H9 (cell line): ENCODE results near the gene CACNG5. TPM values are rescaled to one million over a fixed set of nuclear protein-coding genes. Genes with fewer than 3 reads are reported as not detected.

Source experiments
- DNase-seq: peaks from one replicate; pipeline ENCODE4 v3.0.0-alpha.2; 2017
- H2AFZ ChIP-seq: one replicate; pipeline ENCODE4 v1.6.1; 2013; ENCODE audit warnings: mild to moderate bottlenecking, low read length, control low read depth, moderate library complexity
- H2AK5ac ChIP-seq: 2 replicates; pipeline ENCODE4 v1.6.1; 2013; ENCODE audit warnings: low read length, control low read depth, mixed read lengths; ENCODE audit not compliant: insufficient read length
- H2BK120ac ChIP-seq: one replicate; pipeline ENCODE4 v1.6.1; 2013; ENCODE audit warnings: low read depth, mild to moderate bottlenecking, low read length, control low read depth, inconsistent platforms; ENCODE audit not compliant: poor library complexity, severe bottlenecking
- H2BK12ac ChIP-seq: 2 replicates; pipeline ENCODE4 v1.6.1; 2013; ENCODE audit warnings: low read length, control low read depth, mixed read lengths, low read depth; ENCODE audit not compliant: insufficient read length
- H2BK15ac ChIP-seq: 2 replicates; pipeline ENCODE4 v1.6.1; 2013; ENCODE audit warnings: low read depth, low read length, control low read depth
- H2BK20ac ChIP-seq: one replicate; pipeline ENCODE4 v1.6.1; 2013; ENCODE audit warnings: low read depth, mild to moderate bottlenecking, low read length, control low read depth, inconsistent platforms; ENCODE audit not compliant: poor library complexity, severe bottlenecking
- H2BK5ac ChIP-seq: 2 replicates; pipeline ENCODE4 v1.6.1; 2013; ENCODE audit warnings: low read length, control low read depth, mixed read lengths; ENCODE audit not compliant: insufficient read length
- H3K14ac ChIP-seq: 2 replicates; pipeline ENCODE4 v1.6.1; 2013; ENCODE audit warnings: low read length, control low read depth; ENCODE audit not compliant: insufficient read depth
- H3K18ac ChIP-seq: 2 replicates; pipeline ENCODE4 v1.6.1; 2013; ENCODE audit warnings: low read depth, mild to moderate bottlenecking, mixed read lengths, low read length, control low read depth; ENCODE audit not compliant: insufficient read length
- H3K23ac ChIP-seq: 2 replicates; pipeline ENCODE4 v1.6.1; 2013; ENCODE audit warnings: low read length, control low read depth, mixed read lengths, low read depth; ENCODE audit not compliant: insufficient read length
- H3K23me2 ChIP-seq: 2 replicates; pipeline ENCODE4 v1.6.1; 2013; ENCODE audit warnings: low read depth, mild to moderate bottlenecking, mixed read lengths, low read length, control low read depth; ENCODE audit not compliant: insufficient read length, poor library complexity, severe bottlenecking
- H3K27ac ChIP-seq: 2 replicates; pipeline ENCODE4 v1.5.1; 2013; ENCODE audit warnings: low read length, control low read depth, mixed read lengths, low read depth; ENCODE audit not compliant: insufficient read length
- H3K27me3 ChIP-seq: 2 replicates; pipeline ENCODE4 v1.6.1; 2013; ENCODE audit warnings: low read length, control low read depth, inconsistent platforms; ENCODE audit not compliant: insufficient read depth
- H3K4ac ChIP-seq: 2 replicates; pipeline ENCODE4 v1.6.1; 2013; ENCODE audit warnings: low read depth, mild to moderate bottlenecking, control low read depth, inconsistent platforms, low read length, moderate library complexity
- H3K4me1 ChIP-seq: 2 replicates; pipeline ENCODE4 v1.6.1; 2013; ENCODE audit warnings: low read length, control low read depth, inconsistent platforms; ENCODE audit not compliant: insufficient read depth
- H3K4me2 ChIP-seq: 2 replicates; pipeline ENCODE4 v1.6.1; 2013; ENCODE audit warnings: low read length, control low read depth, mixed read lengths; ENCODE audit not compliant: insufficient read length, insufficient read depth
- H3K56ac ChIP-seq: 2 replicates; pipeline ENCODE4 v1.6.1; 2013; ENCODE audit warnings: low read depth, mild to moderate bottlenecking, mixed read lengths, low read length, control low read depth; ENCODE audit not compliant: insufficient read length
- H3K79me1 ChIP-seq: 2 replicates; pipeline ENCODE4 v1.6.1; 2013; ENCODE audit warnings: low read depth, mild to moderate bottlenecking, moderate library complexity, low read length, control low read depth, inconsistent platforms; ENCODE audit not compliant: insufficient read depth, poor library complexity, severe bottlenecking
- H3K79me2 ChIP-seq: 2 replicates; pipeline ENCODE4 v1.6.1; 2013; ENCODE audit warnings: low read length, control low read depth, inconsistent platforms; ENCODE audit not compliant: insufficient read depth
- H3K9ac ChIP-seq: 2 replicates; pipeline ENCODE4 v1.6.1; 2013; ENCODE audit warnings: low read length, control low read depth, mixed read lengths; ENCODE audit not compliant: insufficient read length; ENCODE audit errors: extremely low read depth
- H3K9me3 ChIP-seq: one replicate; pipeline ENCODE4 v1.6.1; 2013; ENCODE audit warnings: low read depth, low read length, inconsistent platforms; ENCODE audit not compliant: control insufficient read depth
- H3T11ph ChIP-seq: one replicate; pipeline ENCODE4 v1.6.1; 2013; ENCODE audit warnings: mild to moderate bottlenecking, low read length, control low read depth, inconsistent platforms
- H4K20me1 ChIP-seq: one replicate; pipeline ENCODE4 v1.6.1; 2013; ENCODE audit not compliant: control insufficient read depth, insufficient read length, insufficient read depth
- H4K5ac ChIP-seq: 2 replicates; pipeline ENCODE4 v1.6.1; 2013; ENCODE audit warnings: low read depth, mild to moderate bottlenecking, mixed read lengths, low read length, control low read depth; ENCODE audit not compliant: insufficient read length
- H4K8ac ChIP-seq: replicated peaks from 2 replicates; pipeline ENCODE4 v1.6.1; 2013; ENCODE audit warnings: low read length, control low read depth, mixed read lengths, low read depth; ENCODE audit not compliant: insufficient read length
- H4K91ac ChIP-seq: 2 replicates; pipeline ENCODE4 v1.6.1; 2013; ENCODE audit warnings: low read depth, mild to moderate bottlenecking, moderate library complexity, mixed read lengths, low read length, control low read depth; ENCODE audit not compliant: insufficient read length
- H3K27ac Mint-ChIP-seq, 3 experiments: 2 replicates in 2 of 3; 3 replicates in 1 of 3; pipeline ENCODE4 v1.8.0; 2020 to 2021; ENCODE audit warnings: mixed read lengths in 3 of 3, mild to moderate bottlenecking in 1 of 3, moderate library complexity in 1 of 3
- H3K27me3 Mint-ChIP-seq: 2 replicates; pipeline ENCODE4 v1.8.0; 2021; ENCODE audit warnings: low read depth, mild to moderate bottlenecking, moderate library complexity, mixed read lengths
- H3K36me3 Mint-ChIP-seq, 3 experiments: 2 replicates in 2 of 3; 3 replicates in 1 of 3; pipeline ENCODE4 v1.8.0; 2020 to 2021; ENCODE audit warnings: low read depth in 3 of 3, mixed read lengths in 3 of 3; ENCODE audit not compliant: insufficient read depth in 1 of 3
- H3K4me1 Mint-ChIP-seq, 2 experiments: 2 replicates each; pipeline ENCODE4 v1.8.0; 2020; ENCODE audit warnings: mixed read lengths in 2 of 2
- H3K4me3 Mint-ChIP-seq, 2 experiments: 2 replicates in 1 of 2; 3 replicates in 1 of 2; pipeline ENCODE4 v1.8.0; 2020 to 2021; ENCODE audit warnings: mild to moderate bottlenecking in 2 of 2, mixed read lengths in 2 of 2, moderate library complexity in 1 of 2
- H3K9me3 Mint-ChIP-seq, 2 experiments: 2 replicates in 1 of 2; 3 replicates in 1 of 2; pipeline ENCODE4 v1.8.0; 2020; ENCODE audit warnings: mild to moderate bottlenecking in 2 of 2, mixed read lengths in 2 of 2, moderate library complexity in 1 of 2
- CTCF ChIP-seq: fragments of 200-600 bp; sonication (generic); conservative IDR thresholded peaks from 3 replicates; pipeline ENCODE4 v1.8.0; 2021; ENCODE audit warnings: antibody characterized with exemption, mild to moderate bottlenecking
- WGBS: extraction: QIAGEN DNeasy Blood & Tissue Kit; methylation state at CpG from one replicate; pipeline ENCODE4 v1.1.7; 2013; ENCODE audit warnings: missing lambda C conversion rate, low lambda C conversion rate, mixed read lengths; ENCODE audit not compliant: insufficient read length; ENCODE audit errors: extremely low coverage; 5-methylcytosine and 5-hydroxymethylcytosine counted together
- total RNA-seq: library from RNA; stranded (reverse); gene quantifications from 2 replicates; pipeline ENCODE4 v1.2.1, GENCODE V29; 2021

CACNG5 gene
- total RNA-seq, 1 experiment from 2014 or later = 1.6 TPM

GRCh38 chr17:66836063-66837005, 1.4 kb downstream of the CACNG5 start:
- H3K4me1 ChIP-seq = no peaks in the 10 kb centered on the region; the same call in 1 of the 2 replicates
- no peak overlapping the region for H3K4me2 ChIP-seq
- no peak overlapping the region for H3T11ph ChIP-seq
- H2BK20ac ChIP-seq = no peak overlapping the region
- H3K9me3 Mint-ChIP-seq = no peaks in the 10 kb centered on the region; a peak in 1 of 5 replicates
- no peaks in the 10 kb centered on the region for H3K27me3 ChIP-seq
- no peak overlapping the region for H4K5ac ChIP-seq
- H3K4me3 Mint-ChIP-seq = peak overlapping the region; percentile 42 to 66; a peak in 4 of 5 replicates
- no peak for DNase-seq
- no peak overlapping the region for H2AK5ac ChIP-seq
- H3K27ac Mint-ChIP-seq = no peak overlapping the region
- H3K4ac ChIP-seq = no peak overlapping the region
- H3K4me1 Mint-ChIP-seq = peaks cover 0 to 3% of the 10 kb centered on the region in 2 experiments; a peak in 1 of 4 replicates
- H4K8ac ChIP-seq = no peak overlapping the region
- H2BK12ac ChIP-seq = no peak overlapping the region
- H3K9ac ChIP-seq = no peak overlapping the region
- H4K91ac ChIP-seq = no peak overlapping the region
- no peaks in the 10 kb centered on the region for H3K36me3 Mint-ChIP-seq
- no peak overlapping the region for H3K18ac ChIP-seq
- TF ChIP-seq CTCF = no peak
- no CpG with 5 or more reads among the region's 11 CpGs for WGBS
- H2BK15ac ChIP-seq = no peak overlapping the region
- peak overlapping the region; percentile 25; the same call in 1 of the 2 replicates for H3K14ac ChIP-seq
- H3K23ac ChIP-seq = no peak overlapping the region
- no peak overlapping the region for H3K56ac ChIP-seq
- H3K79me2 ChIP-seq = no peaks in the 10 kb centered on the region
- no peaks in the 10 kb centered on the region for H3K9me3 ChIP-seq
- no peaks in the 10 kb centered on the region for H4K20me1 ChIP-seq
- H3K23me2 ChIP-seq = peaks cover 5% of the 10 kb centered on the region
- no peak overlapping the region for H2BK5ac ChIP-seq
- peaks cover 55% of the 10 kb centered on the region for H3K27me3 Mint-ChIP-seq
- no peak overlapping the region for H2AFZ ChIP-seq
- no peaks in the 10 kb centered on the region for H3K79me1 ChIP-seq
- no peak overlapping the region for H3K27ac ChIP-seq
- no peak overlapping the region for H2BK120ac ChIP-seq
